Esophagus mucosa (tissue), 1 donor: ENCODE data around the gene TFEB. TPM values are rescaled to one million over a fixed set of nuclear protein-coding genes. Genes with fewer than 3 reads are reported as not detected.

ENCODE experiments used
- ATAC-seq: fragments of 200-7000 bp; cut with Tn5 transposase; one replicate; pipeline ENCODE4 v1.9.1; 2020
- total RNA-seq: library from RNA; stranded (reverse); gene quantifications from one replicate; pipeline ENCODE4 v1.2.4, GENCODE V29; 2023
- donor health status: DM: yes; HTN: yes; CAD: no.

The TFEB gene
- total RNA-seq, 1 donor from 2014 or later, result 10.9 TPM

GRCh38 chr6:41673704-41674000 lies 61.8 kb downstream of the TFEB start:
- no peak for ATAC-seq

GRCh38 chr6:41672816-41673703 lies 62.3 kb downstream of the TFEB start:
- ATAC-seq, result no peak

- ATAC-seq, result no peak
Measured at GRCh38 chr6:41672016-41672415, 63.4 kb downstream of the TFEB start.

GRCh38 chr6:41671376-41671775 lies 64.0 kb downstream of the TFEB start:
- no peak for ATAC-seq

GRCh38 chr6:41670703-41671360 lies 64.6 kb downstream of the TFEB start:
- no peak for ATAC-seq

- ATAC-seq, result no peak
Measured at GRCh38 chr6:41668968-41669367, 66.4 kb downstream of the TFEB start.

GRCh38 chr6:41667195-41667594 lies 68.2 kb downstream of the TFEB start:
- ATAC-seq, result no peak

GRCh38 chr6:41664271-41664670 lies 71.1 kb downstream of the TFEB start:
- ATAC-seq, result no peak

- ATAC-seq, result no peak
Measured at GRCh38 chr6:41663568-41663967, 71.8 kb downstream of the TFEB start.

- no peak for ATAC-seq
Measured at GRCh38 chr6:41659935-41660334, 75.5 kb downstream of the TFEB start.

GRCh38 chr6:41658636-41659035 lies 76.8 kb downstream of the TFEB start:
- no peak for ATAC-seq

- no peak for ATAC-seq
Measured at GRCh38 chr6:41657131-41658094, 78.0 kb downstream of the TFEB start.

- no peak for ATAC-seq
Measured at GRCh38 chr6:41656002-41656691, 79.3 kb downstream of the TFEB start.

- ATAC-seq, result no peak
Measured at GRCh38 chr6:41655646-41656001, 79.8 kb downstream of the TFEB start.

- no peak for ATAC-seq
Measured at GRCh38 chr6:41655176-41655575, 80.2 kb downstream of the TFEB start.

GRCh38 chr6:41654698-41655151 lies 80.7 kb downstream of the TFEB start:
- no peak for ATAC-seq

- ATAC-seq, result no peak
Measured at GRCh38 chr6:41654151-41654697, 81.2 kb downstream of the TFEB start.

- no peak for ATAC-seq
Measured at GRCh38 chr6:41653691-41654090, 81.7 kb downstream of the TFEB start.

GRCh38 chr6:41652866-41653652 lies 82.3 kb downstream of the TFEB start:
- ATAC-seq, result no peak

- no peak for ATAC-seq
Measured at GRCh38 chr6:41651962-41652657, 83.3 kb downstream of the TFEB start.
